GM19397 (cell line): ENCODE results near the gene RBMS3.
"Not testable (repeated sequence)": the region's sequence is repeated elsewhere in the genome, so short reads cannot be mapped to it uniquely, and the experiment has no call there.

Experiments
- ATAC-seq: cut with Tn5 transposase; IDR thresholded peaks from one replicate; pipeline ENCODE4 v1.9.1; 2021; ENCODE audit warnings: mild to moderate bottlenecking, moderate library complexity; ENCODE audit not compliant: unreplicated experiment

Gene RBMS3

DNA sequence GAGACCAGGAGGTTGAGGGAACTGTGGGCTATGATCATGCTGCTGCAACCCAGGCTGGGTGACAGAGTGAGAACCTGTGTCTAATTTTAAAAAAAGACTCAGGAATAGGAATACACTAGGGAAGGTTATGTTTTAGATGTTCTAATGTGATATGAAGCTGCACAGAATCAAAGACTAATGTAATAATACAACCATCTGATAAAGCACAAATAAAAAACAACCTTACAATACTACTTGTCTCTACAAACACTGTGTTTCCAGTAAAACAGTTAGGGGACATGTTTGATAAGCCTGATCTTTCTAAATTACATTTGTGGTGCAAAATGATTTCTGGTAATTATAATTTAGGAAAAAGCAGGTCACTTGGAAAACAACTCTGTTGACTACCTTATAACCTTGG is 56.7 kb downstream of the RBMS3 start:
- ATAC-seq = no peak

DNA sequence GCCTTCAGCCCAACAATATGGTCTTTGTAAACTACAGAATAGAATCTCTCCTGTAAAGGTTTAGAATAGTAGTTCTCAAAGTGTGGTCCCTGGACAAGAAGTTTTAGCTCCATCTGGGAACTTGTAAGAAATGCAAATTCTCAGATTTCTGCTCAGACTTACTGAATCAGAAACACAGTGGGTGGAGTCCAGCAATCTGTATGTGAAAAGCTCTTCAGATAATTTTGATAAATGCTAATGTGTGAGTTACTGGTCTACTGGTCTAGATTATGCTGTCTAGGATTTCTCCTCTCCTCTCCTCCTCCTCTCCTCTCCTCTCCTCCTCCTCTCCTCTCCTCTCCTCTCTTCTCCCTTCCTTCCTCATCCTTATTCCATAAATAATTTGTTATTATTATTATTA is 57.5 kb downstream of the RBMS3 start:
- ATAC-seq = no peak

DNA sequence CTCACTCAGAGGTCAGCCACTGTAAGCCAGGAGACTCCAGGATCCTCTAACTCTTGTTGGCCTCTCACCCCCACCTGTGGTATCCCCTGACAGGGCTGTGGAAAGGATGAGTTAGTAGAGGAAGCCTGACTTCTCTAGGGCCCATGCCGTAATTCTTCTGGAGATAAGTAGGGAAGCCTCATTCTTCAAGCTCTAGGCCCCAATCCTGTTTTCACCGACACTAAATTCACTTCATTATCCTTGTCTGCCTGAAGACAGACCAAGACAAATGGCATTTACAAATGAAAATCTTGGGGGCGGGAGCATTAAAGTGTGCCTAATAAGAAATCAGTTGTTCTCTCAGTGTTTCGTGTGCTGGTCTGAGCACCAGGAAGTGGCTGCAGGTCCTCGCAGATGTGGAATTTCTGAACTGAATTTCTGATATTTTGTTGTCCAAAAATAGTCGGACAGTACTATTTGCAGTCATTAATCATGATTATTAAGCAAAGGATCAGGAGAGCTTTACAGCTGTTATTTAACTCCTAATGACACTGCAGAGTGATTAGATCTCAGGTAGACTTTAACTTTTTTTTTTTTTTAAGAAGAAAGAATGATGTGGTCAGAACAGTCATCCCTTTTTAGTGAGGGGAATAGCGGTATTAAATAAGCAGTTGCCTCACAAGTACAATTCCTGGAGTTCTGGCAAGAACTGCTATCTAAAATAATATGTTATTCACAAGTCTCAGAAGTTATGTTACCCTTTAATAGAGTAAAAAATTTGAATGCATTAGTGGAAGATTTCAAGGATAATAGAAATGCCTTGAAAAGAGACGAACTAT is 58.4 kb downstream of the RBMS3 start:
- no peak for ATAC-seq

DNA sequence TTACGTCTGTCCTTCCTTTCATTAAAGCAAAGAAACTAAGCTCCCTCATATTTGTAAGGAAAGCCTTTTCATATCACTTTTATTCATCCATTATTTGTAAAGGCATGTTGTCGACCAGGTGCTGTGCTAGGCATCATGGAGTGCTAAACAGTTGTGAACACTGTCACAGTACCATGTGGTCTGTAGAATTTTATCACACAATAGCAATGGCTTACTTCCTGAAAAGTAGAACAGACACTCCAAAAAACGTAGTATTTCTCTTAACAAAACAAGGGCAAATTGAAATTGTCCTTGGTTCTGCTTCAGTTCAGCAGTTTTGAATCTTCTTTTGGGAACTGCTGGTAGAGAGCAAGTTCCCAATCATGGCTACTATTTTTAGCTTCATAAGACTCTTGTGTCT is 63.3 kb downstream of the RBMS3 start:
- ATAC-seq = no peak

DNA sequence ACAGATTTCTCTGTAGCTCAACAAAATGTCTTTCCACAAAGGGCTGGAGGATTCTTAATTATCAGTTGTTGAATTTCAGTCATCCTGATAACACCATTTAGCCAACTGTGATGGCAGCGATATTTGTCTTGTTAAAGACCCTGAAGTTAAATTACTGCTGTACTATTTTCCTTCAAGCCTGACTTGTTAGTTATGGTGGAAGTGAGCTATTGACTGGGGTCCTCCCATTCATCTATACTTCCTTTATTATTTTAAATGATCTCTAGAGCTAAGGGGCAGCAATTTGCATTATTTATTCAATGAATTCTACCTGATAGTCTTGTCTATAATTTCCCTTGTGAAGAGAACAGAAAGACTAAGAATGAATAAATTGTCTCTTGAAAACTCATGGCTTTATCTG is 64.1 kb downstream of the RBMS3 start:
- ATAC-seq = no peak

DNA sequence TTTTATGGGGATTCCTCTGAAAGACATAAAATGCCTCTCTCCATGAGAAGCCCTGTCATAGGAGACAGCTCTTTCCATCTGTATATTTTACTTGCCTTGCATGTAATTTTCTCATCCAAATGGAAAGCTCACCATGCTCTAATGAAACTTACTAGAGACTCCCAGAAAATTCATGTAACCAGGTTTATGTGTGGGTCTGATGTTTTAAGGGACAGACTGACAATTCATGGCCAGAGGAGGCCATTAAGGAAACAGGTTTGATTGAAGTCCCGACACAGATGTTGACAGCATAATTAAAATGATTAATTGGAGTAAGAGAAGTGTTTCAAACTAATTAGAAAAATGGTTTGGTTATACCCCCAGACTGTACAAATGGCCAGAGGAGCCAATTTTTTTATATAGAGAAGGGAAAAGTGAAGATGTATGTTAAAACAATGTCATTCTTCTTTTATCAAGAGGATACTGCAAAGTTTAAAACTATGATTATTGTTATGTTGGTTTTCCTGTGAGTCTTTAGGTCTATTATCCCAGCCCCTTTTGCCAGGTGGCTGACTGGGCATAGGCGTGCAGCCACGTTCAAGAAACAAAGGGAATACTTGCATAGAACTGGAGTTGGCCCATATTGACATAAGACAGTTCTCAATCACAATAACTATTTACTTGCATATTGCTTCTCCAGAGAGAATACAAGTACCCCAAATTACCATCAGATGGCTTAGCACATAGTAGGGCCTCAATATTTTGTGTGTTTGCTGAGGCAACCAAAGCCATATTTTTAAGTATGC is 64.8 kb downstream of the RBMS3 start:
- ATAC-seq = no peak

DNA sequence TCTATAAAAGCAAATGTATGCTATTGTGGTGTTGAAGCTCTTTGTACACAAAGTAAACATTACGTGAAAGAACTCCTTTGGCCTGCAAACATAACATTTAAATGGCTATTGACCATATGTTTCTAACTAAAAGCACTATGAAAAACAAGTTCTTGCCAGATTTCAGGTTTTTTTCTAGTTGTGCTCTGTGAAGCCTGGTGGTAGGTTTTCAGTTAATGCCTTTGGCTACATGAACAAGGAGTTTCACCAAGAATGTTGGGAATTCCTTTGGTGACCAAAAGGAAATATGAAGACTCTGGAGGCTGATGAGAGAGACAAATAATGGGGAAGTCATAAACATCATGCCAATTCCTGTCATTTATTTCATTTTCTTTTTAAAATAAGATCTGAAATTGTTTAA is 66.0 kb downstream of the RBMS3 start:
- ATAC-seq = no peak

DNA sequence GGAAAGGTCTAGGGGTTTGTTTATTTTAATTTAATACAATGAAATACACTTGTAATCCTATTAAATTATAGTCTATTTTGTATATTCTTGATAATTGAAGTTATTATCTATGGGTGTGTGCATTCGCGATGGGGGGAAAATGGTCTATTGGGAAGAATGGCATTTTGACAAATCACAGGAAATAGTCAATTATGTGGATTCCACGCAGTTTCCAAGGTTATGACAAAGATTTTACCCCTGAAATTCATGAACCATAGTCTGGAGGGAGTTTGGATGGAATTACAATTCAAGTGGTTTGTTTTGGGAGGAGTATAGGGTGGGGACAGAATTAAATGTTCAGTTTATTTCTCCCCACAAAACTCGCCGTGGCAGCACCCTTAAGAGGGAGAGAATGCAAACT is 66.5 kb downstream of the RBMS3 start:
- ATAC-seq = no peak

DNA sequence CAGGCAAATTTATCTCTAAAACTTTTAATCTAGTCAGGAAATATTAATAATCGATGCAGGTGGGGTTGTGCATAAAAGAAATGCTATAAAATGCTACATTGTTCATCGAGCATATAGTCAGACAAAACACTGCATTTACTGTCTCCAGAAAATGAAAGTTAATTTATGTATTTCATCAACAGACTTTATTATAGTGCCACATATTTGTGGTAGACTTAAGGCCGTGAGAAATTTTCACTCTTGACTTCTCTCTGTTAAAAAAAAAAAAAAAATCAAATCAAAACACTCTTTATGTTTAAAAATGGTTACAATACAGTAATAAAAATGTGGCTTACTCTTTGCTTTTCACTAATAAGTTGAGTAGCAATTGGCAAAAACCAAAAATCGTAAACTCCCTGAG is 67.4 kb downstream of the RBMS3 start:
- no peak for ATAC-seq

DNA sequence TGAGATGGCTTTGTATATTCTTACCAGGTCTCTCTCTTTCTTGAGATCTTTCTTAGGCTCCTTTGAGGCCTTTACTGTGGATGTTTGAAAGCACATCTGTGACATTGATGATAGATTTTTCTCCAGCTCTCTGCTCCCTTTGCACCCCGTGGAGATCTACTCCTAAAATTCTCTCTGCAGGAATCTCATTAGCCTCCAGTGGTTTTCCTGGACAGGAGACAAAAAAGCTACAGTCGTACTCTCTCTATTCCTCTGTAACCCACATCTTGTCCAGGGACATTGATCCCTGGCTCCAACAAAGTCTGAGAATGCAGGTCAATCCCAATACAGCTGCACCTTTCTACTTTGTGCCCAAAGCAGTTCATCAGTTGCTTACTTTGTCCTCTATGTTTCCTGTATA is 68.2 kb downstream of the RBMS3 start:
- no peak for ATAC-seq

DNA sequence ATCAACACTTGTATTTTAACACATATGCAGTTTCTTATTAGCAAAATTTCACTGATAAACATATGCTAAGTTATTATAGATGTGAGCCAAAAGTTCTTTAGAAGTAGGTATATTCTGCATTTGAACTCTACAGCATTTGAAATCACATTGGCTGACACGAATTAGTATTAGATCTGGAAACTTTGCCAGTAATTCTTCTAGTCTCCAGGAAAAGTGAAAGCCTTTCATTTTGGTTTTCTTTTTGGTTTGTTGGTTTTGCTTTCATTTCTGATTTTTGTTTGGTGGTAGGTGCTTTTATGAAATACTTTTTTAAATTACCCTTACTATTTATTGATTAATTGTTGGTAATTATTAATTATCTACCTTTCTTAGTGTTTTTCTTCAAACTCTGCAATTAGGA is 72.9 kb downstream of the RBMS3 start:
- ATAC-seq = no peak

DNA sequence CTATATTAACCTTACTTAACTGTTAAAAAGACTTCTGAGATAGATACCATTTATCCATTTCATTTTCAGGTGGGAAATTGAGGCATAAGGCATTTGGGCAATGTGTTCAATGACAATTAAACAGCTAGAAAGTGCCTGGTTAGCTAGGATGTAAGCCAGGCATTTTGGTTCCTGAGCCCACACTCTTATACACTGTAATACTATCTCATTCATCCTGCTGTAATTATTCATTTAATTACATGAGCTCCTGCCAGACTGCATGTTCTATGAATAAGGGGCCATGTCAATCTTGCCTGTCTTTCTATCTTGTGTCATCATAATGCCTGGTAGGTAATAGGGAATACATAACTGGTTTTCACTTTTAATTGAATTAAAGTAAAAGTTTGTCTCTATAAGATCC is 74.0 kb downstream of the RBMS3 start:
- no peak for ATAC-seq

DNA sequence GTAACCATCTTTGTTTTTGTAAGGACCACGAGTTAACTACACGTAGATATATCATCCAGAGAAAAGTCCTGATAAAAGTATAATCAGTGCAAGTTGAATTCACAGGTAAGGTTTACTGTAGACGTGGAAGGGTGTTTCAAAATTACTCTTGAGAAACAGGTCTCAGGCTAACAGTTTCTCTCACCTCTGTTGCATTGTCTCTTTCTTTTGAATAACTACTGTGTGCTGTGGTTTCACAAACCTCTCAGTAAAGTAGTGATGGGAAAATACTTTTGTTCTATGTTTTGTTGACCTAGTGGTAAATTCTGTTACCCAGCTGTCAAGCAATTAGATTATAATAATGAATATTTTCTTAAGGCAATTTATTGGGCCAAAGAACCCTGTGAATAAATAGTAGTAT is 75.2 kb downstream of the RBMS3 start:
- no peak for ATAC-seq

DNA sequence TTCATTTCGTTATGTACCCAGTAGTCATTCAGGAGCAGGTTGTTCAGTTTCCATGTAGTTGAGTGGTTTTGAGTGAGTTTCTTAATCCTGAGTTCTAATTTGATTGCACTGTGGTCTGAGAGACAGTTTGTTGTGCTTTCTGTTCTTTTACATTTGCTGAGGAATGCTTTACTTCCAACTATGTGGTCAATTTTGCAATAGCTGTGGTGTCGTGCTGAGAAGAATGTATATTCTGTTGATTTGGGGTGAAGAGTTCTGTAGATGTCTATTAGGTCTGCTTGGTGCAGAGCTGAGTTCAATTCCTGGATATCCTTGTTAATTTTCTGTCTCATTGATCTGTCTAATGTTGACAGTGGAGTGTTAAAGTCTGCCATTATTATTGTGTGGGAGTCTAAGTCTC is 79.4 kb downstream of the RBMS3 start:
- not testable (repeated sequence) for ATAC-seq

DNA sequence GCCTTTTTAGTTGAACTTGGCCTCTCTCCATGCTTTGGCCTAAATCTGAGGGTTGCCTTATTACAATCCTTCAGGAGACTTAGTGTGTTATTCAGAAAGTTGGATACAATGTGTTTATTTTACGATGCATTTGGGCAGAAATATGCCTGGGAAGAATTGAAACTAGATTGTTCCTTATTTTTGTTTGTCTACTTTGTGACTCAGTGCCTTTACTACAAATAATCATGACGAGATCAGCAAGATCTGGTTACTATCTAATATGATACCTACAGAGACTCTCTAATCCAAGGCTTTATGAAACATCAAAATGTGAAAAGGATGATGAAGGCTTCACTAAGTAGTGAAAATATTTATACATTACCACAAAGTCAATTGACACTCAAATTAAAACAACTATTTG is 82.2 kb downstream of the RBMS3 start:
- no peak for ATAC-seq

DNA sequence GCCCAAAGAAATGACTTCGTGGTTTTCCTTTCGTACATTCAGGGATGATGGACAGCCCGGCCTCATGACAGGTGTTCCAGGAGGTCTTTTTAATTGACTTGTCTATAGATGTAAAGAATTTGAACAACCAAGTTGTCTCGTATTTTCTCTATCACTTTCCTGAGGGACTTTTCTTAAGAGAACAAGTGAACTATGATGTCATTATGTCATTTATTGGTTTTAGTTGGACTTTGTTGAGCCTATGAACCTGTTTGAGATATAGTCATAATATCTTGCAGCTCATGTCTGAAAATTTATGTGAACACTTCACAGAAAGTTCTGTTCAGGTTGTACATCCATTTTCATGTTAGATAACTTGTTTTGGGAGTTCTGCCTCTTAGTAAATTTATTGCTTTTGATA is 89.2 kb downstream of the RBMS3 start:
- no peak for ATAC-seq

DNA sequence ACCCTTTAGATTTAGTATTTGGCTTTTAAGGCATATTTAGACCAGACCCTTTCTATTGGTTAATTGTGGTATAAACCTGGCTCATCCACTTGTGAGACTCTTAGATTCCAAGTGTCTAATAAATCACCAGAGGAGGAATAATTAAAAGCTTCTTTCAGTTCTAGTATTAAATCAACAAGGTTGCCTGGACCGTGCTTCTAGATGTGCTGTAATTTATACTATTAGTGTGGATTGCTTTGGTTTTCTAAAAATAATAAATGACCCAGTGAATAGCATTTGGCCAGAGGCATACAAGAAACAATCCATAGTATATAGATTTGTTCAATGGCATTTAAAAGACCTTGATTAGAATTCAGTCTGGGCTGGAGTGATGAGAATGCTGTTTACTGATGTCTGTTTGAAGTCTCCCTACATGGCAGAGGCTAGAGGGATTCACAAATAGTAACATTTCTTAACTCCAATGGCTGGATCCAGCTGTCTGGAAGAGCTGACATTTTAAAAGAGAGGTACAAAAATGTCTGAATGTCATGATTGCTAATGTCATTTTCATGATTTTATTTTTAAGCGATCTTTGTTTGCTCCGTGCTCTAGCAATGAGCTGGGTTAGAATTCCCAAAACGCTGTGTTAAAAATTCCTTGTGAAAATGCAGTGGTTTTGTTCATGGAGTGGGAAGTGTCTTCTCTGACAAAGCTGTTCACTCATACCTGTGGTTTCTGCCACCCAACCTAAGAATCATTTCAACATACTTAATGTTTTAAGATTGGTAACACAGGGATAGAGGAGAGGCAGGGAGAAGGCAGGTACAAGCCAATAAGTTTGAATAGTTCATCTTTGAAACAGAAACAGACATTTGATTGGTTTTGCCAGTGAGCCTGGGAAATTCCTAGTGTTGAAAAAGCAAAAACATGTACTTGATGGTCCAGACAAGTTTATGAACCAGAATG is 89.9 kb downstream of the RBMS3 start:
- ATAC-seq = no peak

DNA sequence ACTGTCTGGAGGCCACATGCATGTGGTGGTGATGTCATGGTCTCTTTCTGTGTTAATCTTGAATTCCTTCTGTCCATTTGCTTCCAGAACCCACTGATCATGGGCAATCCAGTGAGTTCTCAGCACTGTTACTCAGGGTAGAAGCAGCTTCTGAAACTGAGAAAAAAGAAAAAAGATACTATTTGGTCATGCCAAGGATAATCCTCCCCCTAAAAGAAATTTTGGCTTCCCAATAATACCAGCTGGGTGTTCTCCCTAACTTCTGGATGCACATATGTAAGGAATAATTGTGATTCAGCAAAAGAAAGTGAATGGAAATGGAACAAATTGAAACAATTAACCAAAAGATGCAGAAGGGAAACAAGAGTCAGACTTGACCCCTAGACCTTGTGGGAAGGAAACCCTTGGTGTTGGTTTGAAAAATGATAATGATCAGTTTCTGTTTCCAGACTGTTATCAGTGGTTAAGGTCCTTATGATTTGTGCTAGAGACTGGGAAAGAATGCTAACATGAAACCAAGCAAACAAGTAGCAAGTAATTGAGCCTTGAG is 92.3 kb downstream of the RBMS3 start:
- ATAC-seq = no peak

DNA sequence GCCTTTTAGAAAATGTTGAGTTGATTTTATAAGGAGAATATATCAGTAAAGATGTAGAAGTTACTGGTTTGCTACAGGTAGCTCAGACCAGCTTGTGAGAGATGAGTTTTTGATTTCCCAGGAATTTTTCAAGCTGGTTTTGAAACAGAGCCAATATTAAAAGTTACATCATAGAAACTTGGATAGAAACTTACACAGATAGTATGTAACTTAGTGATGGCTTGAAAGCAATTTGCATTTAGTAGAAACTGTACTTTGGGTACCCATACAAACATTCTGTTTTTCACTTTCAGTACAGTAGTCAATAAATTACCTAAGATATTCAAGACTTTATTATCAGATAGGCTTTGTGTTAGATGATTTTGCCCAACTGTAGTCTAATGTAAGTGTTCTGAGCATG is 93.4 kb downstream of the RBMS3 start:
- no peak for ATAC-seq

DNA sequence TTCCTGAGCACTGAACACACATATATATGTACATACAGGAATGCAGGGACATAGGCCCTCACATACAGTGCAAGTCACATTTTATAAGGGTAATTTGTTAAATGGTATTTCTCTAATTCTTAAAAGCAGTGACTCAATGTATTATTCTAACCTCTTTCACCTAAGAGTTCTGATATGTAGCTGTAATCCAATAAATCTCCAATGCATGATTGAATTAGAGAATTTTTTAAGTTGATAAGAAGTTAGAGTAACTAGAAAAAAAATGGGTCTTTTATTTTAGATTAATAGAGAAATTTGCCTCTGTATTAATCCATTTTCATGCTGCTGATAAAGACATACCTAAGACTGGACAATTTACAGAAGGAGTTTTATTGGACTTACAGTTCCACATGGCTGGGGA is 98.2 kb downstream of the RBMS3 start:
- ATAC-seq = no peak

DNA sequence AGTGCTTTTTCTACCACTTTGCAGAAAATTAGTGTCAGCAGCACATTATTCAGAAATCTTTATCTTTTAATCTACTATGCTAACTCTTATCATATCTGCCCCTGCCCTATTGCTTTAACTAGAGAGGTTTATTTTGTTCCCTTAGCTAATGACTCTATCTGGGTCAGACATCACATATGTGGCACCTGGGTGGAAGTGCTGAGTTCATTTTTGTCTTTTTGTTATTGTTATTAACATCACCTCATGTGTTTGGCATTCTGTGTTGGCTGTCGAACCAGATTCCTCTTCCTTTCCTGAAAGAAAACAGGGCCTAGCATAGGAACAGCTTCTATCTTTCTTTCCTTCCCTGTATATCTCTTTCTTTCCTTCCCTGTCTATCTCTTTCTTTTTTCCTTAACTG is 100.7 kb downstream of the RBMS3 start:
- ATAC-seq = no peak
